ENCODE measurements around the gene CPA4. TPM values are rescaled to one million over a fixed set of nuclear protein-coding genes. Genes with fewer than 3 reads are reported as not detected.
"Not testable (repeated sequence)": the region's sequence is repeated elsewhere in the genome, so short reads cannot be mapped to it uniquely, and the experiment has no call there.

The CPA4 gene
- 0.17 and 0.74 TPM in 2 replicates for total RNA-seq

GRCh38 chr7:130292682-130293257 lies at the start of gene CPA4:
CPA4 (plus strand) TSS chr7:130293161; CDS start chr7:130293181, 20 bp downstream.
- no peak for DNase-seq

GRCh38 chr7:130243486-130243885 lies 49.5 kb upstream of the CPA4 start:
- DNase-seq, result not testable (repeated sequence)

GRCh38 chr7:130246491-130246890 lies 46.5 kb upstream of the CPA4 start:
- not testable (repeated sequence) for DNase-seq

GRCh38 chr7:130248842-130249241 lies 44.1 kb upstream of the CPA4 start:
- not testable (repeated sequence) for DNase-seq

- not testable (repeated sequence) for DNase-seq
These were observed 43.3 kb upstream of the CPA4 start for GRCh38 chr7:130249626-130250025.

- no peak for DNase-seq
These were observed 38.4 kb upstream of the CPA4 start for GRCh38 chr7:130254555-130254954.

GRCh38 chr7:130256704-130257103 lies 36.3 kb upstream of the CPA4 start:
- DNase-seq, result no peak

GRCh38 chr7:130258494-130259078 lies 34.4 kb upstream of the CPA4 start:
- DNase-seq, result no peak

GRCh38 chr7:130262448-130262847 lies 30.5 kb upstream of the CPA4 start:
- DNase-seq, result no peak

GRCh38 chr7:130263130-130263529 lies 29.8 kb upstream of the CPA4 start:
- no peak for DNase-seq

GRCh38 chr7:130266258-130266960 lies 26.6 kb upstream of the CPA4 start, which contains the start of gene CPA2:
CPA2 (plus strand) TSS chr7:130266863; CDS start chr7:130266882, 19 bp downstream.
- no peak for DNase-seq

- DNase-seq, result no peak
These were observed 26.0 kb upstream of the CPA4 start for GRCh38 chr7:130266961-130267321.

GRCh38 chr7:130268463-130269317 lies 24.3 kb upstream of the CPA4 start:
- DNase-seq, result no peak

- no peak for DNase-seq
These were observed 23.7 kb upstream of the CPA4 start for GRCh38 chr7:130269318-130269694.

- DNase-seq, result no peak
These were observed 21.8 kb upstream of the CPA4 start for GRCh38 chr7:130270947-130271800.

- DNase-seq, result no peak
These were observed 20.4 kb upstream of the CPA4 start for GRCh38 chr7:130272381-130273080.

GRCh38 chr7:130273081-130273932 lies 19.7 kb upstream of the CPA4 start:
- no peak for DNase-seq

- no peak for DNase-seq
These were observed 19.1 kb upstream of the CPA4 start for GRCh38 chr7:130273933-130274255.

- no peak for DNase-seq
These were observed 18.7 kb upstream of the CPA4 start for GRCh38 chr7:130274296-130274695.

- no peak for DNase-seq
These were observed 17.9 kb upstream of the CPA4 start for GRCh38 chr7:130274983-130275591.
